ENCODE data around the gene ERN1.
"Not testable (repeated sequence)": the region's sequence is repeated elsewhere in the genome, so short reads cannot be mapped to it uniquely, and the experiment has no call there.

The ERN1 gene

DNA sequence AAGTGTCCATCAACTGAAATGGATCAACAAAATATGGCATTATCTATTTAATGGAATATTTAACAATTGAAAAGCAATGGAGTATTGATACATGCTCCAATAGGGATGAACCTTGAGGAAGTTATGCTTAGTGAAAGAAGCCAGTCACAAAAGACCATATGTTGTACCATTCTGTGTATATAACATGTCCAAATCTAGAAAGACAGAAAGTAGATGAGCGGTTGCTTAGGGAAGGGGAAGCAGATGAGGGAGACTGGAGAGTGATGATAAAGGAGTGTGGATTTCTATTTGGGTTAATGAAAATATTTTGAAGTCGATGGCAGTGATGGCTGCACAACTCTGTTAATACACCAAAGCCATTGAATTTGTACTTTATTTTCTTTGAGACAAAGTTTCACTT lies 8.5 kb upstream of the ERN1 start:
- no peak for DNase-seq (ENCODE audit: low read depth in 2 of 2)

DNA sequence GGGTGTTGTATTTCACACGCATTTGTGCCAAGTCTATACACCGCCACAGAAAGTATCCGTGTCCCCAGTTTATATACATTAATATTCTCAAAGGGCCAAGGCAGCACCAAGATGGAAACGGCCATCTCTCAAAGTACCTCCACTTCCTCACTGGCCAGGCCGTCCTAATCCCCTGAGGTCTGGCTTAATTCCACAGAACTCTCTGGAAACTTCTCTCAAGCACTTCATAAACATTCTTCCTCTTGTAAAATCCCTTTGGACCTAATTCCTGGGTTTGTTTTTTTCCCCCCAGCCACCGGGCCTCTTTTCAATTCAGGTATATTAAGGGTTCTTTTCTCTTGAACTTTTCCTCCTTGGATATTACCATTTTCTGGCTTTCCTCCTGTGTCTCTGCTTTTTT lies 5.1 kb upstream of the ERN1 start:
- no peak for DNase-seq (ENCODE audit: low read depth in 2 of 2)

DNA sequence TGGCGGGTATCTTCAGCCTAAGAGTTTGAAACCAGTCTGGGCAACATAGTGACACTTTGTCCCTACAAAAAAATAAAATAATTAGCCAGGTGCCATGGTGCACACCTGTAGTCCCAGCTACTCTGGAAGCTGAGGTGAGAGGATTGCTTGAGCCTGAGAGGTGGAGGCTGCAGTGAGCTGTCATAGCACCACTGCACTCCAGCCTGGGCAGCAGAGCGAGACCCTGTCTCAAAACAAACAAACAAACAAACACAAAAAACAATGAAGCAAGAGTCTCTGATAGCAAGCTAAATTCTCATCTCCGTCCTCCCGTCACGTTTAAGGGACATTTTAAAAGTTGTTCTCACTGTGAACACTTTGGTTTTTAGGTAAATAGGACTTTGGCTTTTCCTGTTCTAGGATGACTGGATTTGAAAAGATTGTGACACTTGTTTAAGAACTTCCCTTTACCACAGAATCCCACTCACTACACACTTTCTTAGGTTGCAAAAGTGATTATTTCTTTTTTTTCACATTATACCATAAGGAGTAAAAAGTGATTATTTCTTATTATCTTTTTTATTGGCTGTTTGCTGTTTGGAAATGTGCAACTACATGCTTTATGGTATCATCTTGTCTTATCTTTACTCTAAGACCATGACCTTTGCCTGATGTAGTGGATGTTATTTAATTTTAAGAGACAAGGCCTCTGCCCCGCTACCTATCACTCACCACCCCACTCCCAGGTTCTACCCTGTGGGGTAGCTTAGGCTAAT lies 4.4 kb upstream of the ERN1 start:
- DNase-seq (ENCODE audit: low read depth in 2 of 2): no peak

DNA sequence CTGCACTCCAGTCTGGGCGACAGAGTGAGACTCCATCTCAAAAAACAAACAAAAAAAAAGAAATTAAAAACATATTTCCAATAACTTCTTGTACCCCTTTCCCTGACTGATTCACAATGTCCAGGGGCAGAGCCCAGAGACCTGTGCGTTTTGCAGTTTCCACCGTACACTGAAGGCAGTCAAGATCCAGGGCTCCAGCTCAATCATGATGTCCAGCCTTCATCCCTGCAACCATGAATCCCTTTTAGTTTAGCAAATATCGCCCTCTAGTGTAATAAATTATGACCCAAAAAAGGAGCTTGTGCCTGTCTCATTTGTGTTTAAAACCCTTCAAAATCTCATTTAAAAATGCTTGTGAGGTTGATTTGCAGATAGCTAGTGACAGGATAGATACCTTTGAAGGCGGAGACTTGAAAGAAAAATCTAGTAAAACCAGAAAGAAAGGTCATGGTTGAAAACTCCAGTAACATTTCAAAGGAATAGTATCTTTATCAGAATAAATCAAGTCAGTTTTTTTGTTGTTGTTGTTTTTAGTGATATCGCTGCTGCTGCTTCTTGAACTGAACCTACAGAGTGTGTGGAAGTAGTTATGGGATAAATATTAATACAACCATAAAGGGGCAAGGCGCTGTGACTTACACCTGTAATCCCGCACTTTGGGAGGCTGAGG lies 3.7 kb upstream of the ERN1 start:
- no peak for DNase-seq (ENCODE audit: low read depth in 2 of 2)

DNA sequence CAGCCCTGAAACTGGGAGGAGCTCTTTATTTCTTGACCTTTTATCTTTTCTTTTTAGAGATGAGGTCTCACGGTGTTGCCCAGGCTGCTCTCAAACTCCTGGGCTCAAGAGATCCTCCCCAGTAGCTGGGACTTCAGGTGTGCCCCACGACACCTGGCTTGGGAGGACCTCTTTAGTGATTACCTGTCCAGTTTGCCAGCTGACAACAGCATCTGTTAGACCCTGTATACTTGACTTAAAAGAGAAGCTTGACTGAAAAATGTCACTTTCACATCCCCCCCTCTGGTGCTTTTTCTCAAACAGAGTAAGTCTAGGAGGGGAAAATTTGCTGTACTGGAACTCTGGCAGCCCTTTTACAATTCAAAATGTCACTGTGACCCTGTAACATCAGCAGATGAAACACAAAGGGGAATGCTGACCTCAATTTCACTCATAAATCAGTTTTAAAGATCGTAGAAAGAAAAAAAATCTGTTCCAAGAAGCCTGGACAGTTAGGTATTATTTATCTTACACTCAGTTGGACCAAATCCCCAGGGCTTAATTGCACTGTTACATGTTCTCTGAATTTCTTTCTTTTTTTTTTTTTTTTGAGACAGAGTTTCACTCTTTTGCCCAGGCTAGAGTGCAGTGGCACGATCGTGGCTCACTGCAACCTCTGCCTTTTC lies 1.8 kb upstream of the ERN1 start:
- no peak for DNase-seq (ENCODE audit: low read depth in 2 of 2)

DNA sequence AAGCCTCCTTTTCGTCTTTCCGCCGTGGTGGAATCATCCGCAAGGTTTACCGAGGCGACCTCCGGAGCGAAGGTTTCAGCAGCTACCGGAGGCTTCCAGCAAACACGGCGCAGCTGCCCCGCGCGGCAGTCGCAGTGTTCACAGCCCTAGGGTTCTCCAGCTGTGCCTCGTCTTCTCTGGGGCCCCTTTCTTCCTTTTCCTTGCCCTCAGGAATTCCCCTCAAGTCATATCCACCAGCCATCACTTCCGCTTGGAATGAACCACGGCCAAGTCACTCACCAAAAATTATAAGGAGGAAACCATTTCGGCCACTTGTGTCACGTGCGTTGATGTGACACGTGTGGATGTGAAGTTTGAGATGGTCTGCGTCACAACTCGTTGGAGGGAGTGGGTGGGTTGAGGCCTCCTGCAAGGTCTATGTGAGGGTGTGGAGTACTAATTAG lies 636 bp upstream of the ERN1 start:
- DNase-seq (ENCODE audit: low read depth in 2 of 2): peak; percentile 31 to 50

DNA sequence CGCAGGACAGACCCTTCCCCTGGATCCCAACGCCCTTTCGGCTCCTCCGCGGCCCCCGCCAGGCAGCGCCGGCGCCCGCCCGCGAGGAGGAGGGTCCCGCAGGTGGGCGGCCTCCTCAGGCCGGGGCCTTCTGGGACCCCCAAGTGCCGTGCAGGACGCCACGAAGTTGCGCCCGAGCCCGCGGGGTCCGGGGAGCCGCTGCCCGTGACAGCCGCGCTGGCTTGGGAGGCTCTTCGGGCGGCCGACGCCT lies 504 bp downstream of the ERN1 start:
- DNase-seq (ENCODE audit: low read depth in 2 of 2): no peak

DNA sequence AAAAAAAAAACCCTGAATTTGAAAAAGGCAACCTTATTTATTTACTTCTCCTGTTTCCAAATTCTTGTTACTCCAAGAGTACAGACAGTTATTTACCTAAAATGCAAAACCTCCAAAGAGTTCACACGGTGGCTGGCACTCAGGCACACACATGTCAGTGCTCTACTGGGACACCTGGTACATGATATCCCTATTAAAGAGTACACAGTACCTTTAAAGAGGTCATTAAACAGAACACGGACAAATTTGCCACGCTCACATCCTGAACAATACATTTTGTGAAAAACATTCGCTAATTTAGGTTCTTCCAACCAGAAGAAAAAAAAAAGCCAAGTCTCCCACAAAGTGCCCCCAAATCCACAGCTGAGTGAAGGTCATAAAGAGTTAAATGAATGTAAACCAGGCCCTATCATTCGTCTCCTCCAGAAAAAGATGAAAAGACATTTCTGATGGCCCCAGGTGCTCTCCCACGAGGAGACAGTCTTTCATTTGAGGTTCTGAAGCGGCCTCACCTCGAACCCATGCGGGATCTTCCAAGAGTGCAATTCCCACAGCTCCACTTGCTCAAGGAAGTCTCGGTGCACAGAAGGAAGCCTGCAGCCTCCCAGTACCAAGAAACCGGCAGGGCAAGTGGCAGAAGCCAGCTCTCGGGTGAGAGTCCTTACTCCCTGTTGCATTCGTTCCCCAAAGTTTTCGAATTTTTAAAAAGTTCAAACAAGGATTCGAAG lies 993 bp downstream of the ERN1 start:
- no peak for DNase-seq (ENCODE audit: low read depth in 2 of 2)

DNA sequence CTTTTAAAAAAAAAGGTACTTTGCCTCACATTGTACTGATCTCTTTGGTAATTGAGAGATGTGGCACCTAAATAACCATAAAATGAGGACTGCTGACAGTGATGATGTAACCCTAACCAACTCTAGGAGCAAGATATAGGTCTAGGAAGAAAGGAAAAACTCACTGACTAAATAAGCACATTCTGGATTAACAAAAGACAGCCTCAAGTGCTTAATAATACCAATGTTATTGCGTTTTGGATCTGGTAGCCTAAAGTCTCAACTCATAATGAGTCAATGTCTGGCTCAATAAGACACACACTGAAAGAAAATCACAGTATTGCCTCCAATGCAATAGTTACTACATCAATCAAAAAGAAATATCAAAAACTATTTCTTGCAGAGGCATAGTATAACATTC lies 3.0 kb downstream of the ERN1 start:
- DNase-seq (ENCODE audit: low read depth in 2 of 2): no peak

DNA sequence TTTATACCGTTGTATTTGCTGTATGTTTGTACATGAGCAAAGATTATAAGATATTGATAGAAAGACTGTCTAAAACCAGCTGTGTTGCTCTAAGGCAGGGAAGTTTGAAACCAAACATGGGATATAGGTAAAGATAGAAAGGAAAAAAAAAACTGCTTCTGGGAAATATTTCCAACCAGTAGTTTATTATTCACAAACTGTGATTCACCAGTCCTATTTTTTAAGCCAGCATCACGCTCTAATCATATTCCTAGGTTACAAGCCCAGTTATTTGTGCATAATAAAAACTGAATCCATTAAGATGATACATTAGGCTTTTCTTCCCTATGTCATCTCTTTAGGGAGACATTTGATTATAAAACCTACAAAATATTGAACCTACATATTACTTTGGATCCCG lies 4.0 kb downstream of the ERN1 start:
- DNase-seq (ENCODE audit: low read depth in 2 of 2): no peak

DNA sequence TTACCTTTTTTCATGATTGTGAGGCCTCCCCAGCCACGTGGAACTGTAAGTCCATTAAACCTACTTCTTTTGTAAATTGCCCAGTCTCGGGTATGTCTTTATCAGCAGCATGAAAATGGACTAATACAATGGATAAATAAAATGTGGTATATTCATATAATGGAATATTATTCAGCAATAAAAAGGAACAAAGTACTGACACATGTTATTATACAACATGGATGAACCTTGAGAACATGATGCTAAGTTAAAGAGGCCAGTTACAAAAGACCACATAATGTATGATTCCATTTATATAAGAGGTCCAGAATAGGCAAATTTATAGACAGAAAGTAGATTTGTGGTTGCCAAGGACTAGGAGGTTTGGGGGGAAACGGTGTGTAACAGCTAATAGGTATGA lies 5.3 kb downstream of the ERN1 start:
- DNase-seq (ENCODE audit: low read depth in 2 of 2): no peak

DNA sequence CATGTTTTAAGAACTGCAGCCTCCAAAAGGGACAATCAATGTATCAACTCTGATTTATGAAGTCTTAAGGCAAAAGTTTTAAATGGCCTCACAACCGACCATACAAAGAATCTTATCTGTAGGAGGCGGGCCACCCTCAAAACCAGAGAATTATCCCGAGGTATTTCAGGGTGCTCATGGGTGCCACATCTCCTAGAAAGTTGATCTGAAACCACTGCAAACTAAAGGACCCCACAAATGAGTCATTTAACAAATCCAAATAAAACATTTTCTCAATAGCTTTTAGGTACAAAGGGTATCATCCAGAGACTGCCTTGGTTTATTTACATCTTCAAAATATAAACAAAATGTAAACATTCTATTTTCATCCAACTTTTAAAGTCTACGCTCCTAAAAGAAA lies 6.8 kb downstream of the ERN1 start:
- no peak for DNase-seq (ENCODE audit: low read depth in 2 of 2)

DNA sequence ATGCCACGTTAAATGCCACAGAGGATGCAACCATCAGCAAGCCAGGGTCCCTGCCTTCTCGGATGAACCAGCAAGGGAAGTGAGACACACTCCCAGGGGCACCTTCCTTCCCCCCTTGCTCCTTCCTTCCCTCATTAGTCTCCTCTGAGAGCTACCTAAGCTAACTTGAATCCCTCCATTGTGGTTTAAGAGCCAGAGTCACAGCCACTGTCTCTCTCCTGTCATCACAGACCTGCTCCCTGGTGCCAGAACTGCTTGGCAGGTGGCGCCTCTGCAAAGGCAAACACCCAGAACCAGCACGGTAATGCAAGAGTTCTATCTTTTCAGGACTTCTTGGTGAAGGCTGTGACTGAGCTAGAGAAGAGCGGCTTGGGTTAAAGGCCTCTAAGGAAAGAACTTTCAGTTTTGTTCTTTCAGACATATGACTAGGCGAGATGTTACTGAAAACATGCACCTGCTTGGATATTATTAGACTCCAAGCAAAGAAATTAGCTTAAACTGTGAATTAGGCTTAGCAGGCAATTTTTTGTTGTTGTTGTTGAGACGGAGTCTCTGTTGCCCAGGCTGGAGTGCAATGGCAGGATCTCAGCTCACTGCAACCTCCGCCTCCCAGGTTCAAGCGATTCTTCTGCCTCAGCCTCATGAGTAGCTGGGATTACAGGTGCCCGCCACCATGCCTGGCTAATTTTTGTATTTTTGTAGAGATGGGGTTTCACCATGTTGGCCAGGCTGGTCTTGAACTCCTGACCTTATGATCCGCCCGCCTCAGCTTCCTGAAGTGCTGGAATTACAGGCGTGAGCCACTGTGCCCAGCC lies 8.8 kb downstream of the ERN1 start:
- DNase-seq (ENCODE audit: low read depth in 2 of 2): not testable (repeated sequence)

DNA sequence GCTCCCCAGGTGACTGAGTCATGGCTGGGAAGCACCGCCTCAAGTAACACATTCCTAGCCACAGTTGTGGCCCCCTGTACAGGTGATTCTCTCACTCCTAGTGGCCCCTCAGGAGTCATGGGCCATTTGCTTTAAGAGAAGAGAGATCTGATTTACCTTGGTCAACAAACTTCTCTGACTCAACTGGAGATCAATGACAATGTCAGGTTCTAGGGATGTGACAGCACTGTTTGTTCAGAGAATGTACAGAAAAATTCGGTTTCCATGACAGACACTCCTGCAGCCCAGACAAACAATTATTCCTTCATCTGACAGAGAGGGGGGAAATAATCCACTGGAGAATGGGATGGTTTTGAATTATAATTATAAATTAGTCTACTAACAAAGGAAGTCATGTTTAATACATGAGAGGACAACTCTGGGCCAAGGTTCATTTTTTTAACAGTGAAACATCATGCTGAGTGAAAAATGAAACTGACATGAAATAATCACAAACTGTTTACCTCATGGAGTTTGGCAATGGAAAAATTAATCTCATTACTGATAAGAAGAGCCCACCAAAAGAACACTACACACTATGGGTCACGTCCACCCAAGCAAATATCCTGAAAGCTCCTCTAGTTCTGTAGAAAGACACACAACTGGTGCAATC lies 9.7 kb downstream of the ERN1 start:
- no peak for DNase-seq (ENCODE audit: low read depth in 2 of 2)

DNA sequence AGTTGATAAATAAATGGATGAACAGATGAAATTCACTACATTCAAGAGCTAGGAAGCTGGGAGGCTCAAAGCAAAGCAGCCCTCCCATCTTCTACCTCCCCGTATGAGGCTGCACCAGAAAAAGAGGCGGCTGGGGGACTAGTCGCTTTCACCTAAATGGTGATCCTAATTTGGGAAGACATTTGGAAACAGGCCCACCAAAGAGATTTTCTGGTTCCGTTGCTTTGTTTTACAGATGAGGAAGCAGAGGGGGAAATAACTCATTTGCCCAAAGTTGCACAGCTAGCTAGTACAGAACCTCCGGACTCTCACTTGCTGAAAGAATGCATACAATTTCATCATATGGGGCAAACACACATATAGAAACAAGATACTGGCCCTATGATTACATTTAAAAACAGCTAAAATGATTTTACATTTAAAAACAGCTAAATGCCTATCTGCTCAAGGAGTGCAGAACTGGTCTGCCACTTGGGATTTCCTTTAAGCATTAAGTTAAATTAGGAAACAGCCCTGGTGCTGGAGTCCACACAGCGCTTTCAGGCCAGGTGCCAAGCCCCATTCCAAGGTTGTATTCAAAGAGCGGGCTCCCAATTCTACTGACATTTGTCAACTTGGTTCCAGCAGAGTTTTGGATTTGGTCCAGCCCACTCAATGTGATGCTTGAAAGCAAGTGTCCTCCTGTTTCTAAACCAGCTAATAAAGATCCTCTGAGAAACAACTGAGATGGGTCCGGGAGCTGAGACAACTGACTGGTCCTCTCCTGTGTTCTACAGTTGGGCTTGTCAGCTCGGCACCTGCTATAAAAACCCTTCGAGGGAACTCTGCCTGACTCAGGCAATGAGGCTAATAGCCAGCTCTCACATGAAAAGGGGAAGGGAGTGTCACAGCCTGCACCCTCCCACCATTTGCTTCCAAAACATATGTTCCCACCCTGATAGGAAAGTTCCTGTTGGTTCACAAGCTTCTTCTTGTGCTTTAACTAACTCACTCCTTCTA lies 11.7 kb downstream of the ERN1 start:
- no peak for DNase-seq (ENCODE audit: low read depth in 2 of 2)

DNA sequence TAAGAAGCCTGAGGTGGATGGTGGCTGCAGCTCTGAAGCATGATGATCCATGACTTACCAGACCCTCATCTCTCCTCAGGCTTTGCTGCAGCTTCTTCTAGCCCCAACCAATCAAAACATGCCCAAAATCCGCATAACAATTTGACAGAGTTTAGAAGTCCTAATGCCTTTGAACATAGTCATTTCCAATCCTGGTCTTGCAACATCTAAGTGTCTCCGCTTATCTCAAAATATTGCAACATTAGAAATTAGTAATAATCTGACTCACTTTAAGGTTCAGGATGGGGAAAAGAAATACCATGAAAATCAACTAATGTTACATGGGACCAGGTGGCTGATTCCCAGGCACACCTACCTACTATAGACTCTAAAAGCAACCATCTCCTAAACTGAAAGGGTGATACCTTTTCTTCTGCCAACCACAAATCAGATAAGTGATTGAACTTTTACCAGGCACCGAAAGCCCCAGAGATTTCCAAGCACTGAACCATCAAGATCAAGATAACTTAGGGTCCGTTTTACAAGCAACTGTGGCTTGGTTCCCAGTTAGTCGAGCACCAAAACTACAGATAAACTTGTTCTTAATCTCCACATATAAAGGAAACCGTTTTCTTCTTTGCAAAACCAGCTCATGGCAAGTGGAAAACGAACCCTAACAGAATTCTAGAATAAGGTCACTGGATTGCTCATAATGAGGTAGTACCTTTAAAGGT lies 14.0 kb downstream of the ERN1 start:
- DNase-seq (ENCODE audit: low read depth in 2 of 2): no peak

DNA sequence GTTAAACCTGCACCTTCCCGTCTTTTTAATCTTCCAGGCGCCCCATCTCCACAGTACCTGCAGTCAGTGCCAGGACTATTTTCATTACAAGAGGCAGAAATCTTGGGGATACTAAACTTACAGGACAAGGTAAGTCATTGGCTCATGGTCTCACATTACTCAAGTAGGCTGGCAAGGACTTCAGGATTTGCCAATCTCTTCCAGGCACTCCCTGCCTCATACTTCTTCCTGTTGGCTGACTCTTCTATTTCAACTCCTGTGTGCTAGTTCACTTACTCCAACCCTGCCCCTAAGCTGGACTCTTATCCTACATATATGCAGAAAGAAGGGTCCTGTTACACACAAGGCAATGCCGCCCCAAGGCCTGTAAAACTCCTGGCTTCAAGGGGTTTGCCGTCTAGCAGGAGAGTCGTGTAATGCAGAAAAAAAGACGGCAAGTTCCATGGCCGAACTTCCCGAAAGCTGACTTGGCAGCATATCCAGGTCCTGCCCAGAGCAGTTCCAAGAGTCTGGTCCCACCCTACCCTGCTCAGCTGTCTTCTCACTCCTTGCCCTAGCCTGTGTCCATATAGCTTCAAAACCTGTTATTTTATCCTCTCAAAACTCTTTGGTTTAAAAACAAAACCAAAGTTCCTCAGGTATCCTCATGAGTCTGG lies 14.8 kb downstream of the ERN1 start:
- no peak for DNase-seq (ENCODE audit: low read depth in 2 of 2)

DNA sequence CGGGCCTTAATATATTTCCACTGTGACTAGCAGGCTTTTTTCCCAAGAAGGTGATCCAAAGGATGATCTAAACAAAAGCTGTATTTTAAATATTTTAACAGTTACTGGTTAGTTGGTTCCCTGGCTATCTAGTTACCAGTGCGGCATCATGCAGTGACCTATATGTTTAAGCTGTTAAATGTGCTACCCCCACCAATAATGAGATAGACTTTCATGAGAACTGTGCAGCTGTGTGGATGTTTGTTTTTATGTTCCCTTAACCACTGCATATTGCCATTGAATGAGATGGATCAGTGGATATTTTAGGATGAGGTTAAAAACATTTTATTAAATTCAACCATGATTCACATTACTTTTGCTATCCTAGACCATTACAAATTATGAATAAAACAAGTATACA lies 16.9 kb downstream of the ERN1 start:
- no peak for DNase-seq (ENCODE audit: low read depth in 2 of 2)

DNA sequence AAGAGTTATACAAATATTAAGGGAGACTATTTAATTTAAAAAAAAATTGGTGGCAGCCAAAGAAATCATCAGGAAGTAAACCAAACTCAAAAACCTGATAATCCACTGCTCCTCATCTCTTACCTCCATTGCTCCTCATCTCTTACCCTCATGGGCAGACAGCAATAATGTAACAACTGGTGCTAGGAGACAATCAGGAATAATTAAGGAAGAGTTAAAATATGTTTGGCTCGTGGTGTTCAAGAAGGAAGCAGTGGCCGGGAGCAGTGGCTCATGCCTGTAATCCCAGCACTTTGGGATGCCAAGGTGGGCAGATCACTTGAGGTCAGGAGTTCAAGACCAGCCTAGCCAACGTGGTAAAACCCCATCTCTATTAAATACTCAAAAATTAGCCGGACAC lies 18.1 kb downstream of the ERN1 start:
- DNase-seq (ENCODE audit: low read depth in 2 of 2): no peak

Measured in stimulated activated CD8-positive, alpha-beta memory T cell treated with anti-CD3 and anti-CD28 coated beads, Interleukin-15, amount 100 ng/mL, for 4 hours (primary cell).